ENCODE measurements around the gene ADAM29. TPM values are rescaled to one million over a fixed set of nuclear protein-coding genes. Genes with fewer than 3 reads are reported as not detected.

ADAM29 gene
- total RNA-seq, 2 experiments from 2014 or later = not detected

GRCh38 chr4:174919886-174920423, 1.8 kb downstream of the ADAM29 start:
- Mint-ChIP-seq H3K27me3 (no peaks in the 10 kb centered on the region), H3K4me3 (no peak overlapping the region), H3K9me3 (peaks cover 2% of the 10 kb centered on the region), H3K27ac (no peak overlapping the region), H3K36me3 (ENCODE audit: low read depth) (no peaks in the 10 kb centered on the region), H3K4me1 (ENCODE audit: low read depth) (no peaks in the 10 kb centered on the region)
- Histone ChIP-seq H3K4me3 (ENCODE audit: low read length) (no peak overlapping the region), H3K36me3 (ENCODE audit: insufficient read depth, low read length) (no peaks in the 10 kb centered on the region), H3K4me1 (ENCODE audit: insufficient read depth, low read length) (no peaks in the 10 kb centered on the region), H3K27me3 (ENCODE audit: control insufficient read depth in 1 of 2, insufficient read depth in 2 of 2, low read length in 2 of 2) (no peaks in the 10 kb centered on the region), H3K9me3 (ENCODE audit: control insufficient read depth in 1 of 2, insufficient read depth in 1 of 2, low read length in 2 of 2) (peaks cover 0 to 4% of the 10 kb centered on the region in 2 experiments), H3K27ac (ENCODE audit: low read depth in 1 of 2, low read length in 2 of 2) (no peak overlapping the region)
- TF ChIP-seq CTCF (IDR thresholded peaks at IDR 0.05) = no peak
- CTCF ChIA-PET = no interaction called here
- POLR2A ChIA-PET = no interaction called here
- ATAC-seq (ENCODE audit: poor library complexity) (no peak), DNase-seq (no peak)
- intact Hi-C loops (cut with DNase I, micrococcal nuclease) = no loop called here

GRCh38 chr4:174926958-174927357, 8.8 kb downstream of the ADAM29 start:
- Mint-ChIP-seq H3K27ac (no peak overlapping the region), H3K4me3 (no peak overlapping the region), H3K4me1 (ENCODE audit: low read depth) (no peaks in the 10 kb centered on the region), H3K27me3 (no peaks in the 10 kb centered on the region), H3K36me3 (ENCODE audit: low read depth) (no peaks in the 10 kb centered on the region), H3K9me3 (peaks cover 2% of the 10 kb centered on the region)
- H3K9me3 ChIP-seq (ENCODE audit: control insufficient read depth in 1 of 2, insufficient read depth in 1 of 2, low read length in 2 of 2) = peaks cover 0 to 7% of the 10 kb centered on the region in 2 experiments
- no peak for TF ChIP-seq CTCF (IDR thresholded peaks at IDR 0.05)
- ChIA-PET CTCF (no interaction called here), POLR2A (no interaction called here)
- H3K4me3 ChIP-seq (ENCODE audit: low read length) = no peak overlapping the region
- no peak overlapping the region for H3K27ac ChIP-seq (ENCODE audit: low read depth in 1 of 2, low read length in 2 of 2)
- DNase-seq (no peak), ATAC-seq (ENCODE audit: poor library complexity) (no peak)
- H3K4me1 ChIP-seq (ENCODE audit: insufficient read depth, low read length) = no peaks in the 10 kb centered on the region
- H3K36me3 ChIP-seq (ENCODE audit: insufficient read depth, low read length) = no peaks in the 10 kb centered on the region
- intact Hi-C loops (cut with DNase I, micrococcal nuclease) = no loop called here
- H3K27me3 ChIP-seq (ENCODE audit: control insufficient read depth in 1 of 2, insufficient read depth in 2 of 2, low read length in 2 of 2) = no peaks in the 10 kb centered on the region

- DNase-seq = peak in 2 of 14 experiments; percentile 14 to 15
- H3K27ac Mint-ChIP-seq = no peak overlapping the region
- intact Hi-C loops (cut with DNase I, micrococcal nuclease) = no loop called here
Observed at GRCh38 chr4:174928174-174928573, 10.0 kb downstream of the ADAM29 start.

More at GRCh38 chr4:174928174-174928573, 10.0 kb downstream of the ADAM29 start:
- no peak overlapping the region for H3K4me3 ChIP-seq (ENCODE audit: low read length)
- peaks cover 0 to 7% of the 10 kb centered on the region in 2 experiments for H3K9me3 ChIP-seq (ENCODE audit: control insufficient read depth in 1 of 2, insufficient read depth in 1 of 2, low read length in 2 of 2)
- H3K4me1 Mint-ChIP-seq (ENCODE audit: low read depth) = no peaks in the 10 kb centered on the region
- ATAC-seq (ENCODE audit: poor library complexity) = no peak
- CTCF ChIA-PET = no interaction called here
- H3K4me3 Mint-ChIP-seq = no peak overlapping the region
- no peaks in the 10 kb centered on the region for H3K27me3 Mint-ChIP-seq
- H3K9me3 Mint-ChIP-seq = peaks cover 2% of the 10 kb centered on the region
- POLR2A ChIA-PET = no interaction called here
- H3K36me3 Mint-ChIP-seq (ENCODE audit: low read depth) = no peaks in the 10 kb centered on the region
- TF ChIP-seq CTCF (IDR thresholded peaks at IDR 0.05) = no peak
- no peaks in the 10 kb centered on the region for H3K36me3 ChIP-seq (ENCODE audit: insufficient read depth, low read length)
- H3K27ac ChIP-seq (ENCODE audit: low read depth in 1 of 2, low read length in 2 of 2) = no peak overlapping the region
- H3K27me3 ChIP-seq (ENCODE audit: control insufficient read depth in 1 of 2, insufficient read depth in 2 of 2, low read length in 2 of 2) = no peaks in the 10 kb centered on the region
- H3K4me1 ChIP-seq (ENCODE audit: insufficient read depth, low read length) = no peaks in the 10 kb centered on the region
